ENCODE measurements around the gene ABCC2. TPM values are rescaled to one million over a fixed set of nuclear protein-coding genes. Genes with fewer than 3 reads are reported as not detected.
A peak's percentile ranks its signal among the peaks of the same experiment; 100 is the strongest.

Gene ABCC2
- total RNA-seq, 1 experiment from 2014 or later: 1.3 TPM

DNA sequence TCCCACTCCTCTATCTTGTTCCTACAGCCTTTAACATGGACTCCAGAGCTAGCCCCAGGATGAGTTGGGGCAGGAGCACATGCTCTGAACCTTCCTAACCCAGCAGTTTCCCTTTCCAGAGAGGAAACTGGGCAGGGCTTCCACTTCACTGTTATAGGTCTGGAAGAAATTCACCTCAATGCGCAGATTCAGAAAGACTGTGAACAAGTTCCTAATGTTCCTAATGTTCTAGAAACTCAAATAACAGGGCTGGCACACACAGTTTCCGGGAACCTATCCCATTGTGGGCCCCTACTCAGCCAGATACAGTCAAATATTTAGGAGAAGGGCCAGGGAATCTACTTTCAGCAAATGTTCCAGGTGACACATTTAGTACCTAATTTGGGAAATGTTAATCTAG lies 29.7 kb downstream of the ABCC2 start:
- no peak for TF ChIP-seq EZH2 (IDR thresholded peaks at IDR 0.05; ENCODE audit: borderline replicate concordance, low read depth, low read length, poor library complexity, severe bottlenecking)
- TF ChIP-seq CTCF (conservative IDR thresholded peaks at IDR 0.05; ENCODE audit: low read depth, low read length): no peak
- peaks cover 8% of the 10 kb centered on the region for H3K4me1 ChIP-seq (ENCODE audit: insufficient read depth, low read length, poor library complexity, severe bottlenecking)
- no peaks in the 10 kb centered on the region for H3K36me3 ChIP-seq (ENCODE audit: insufficient read depth, low read length, poor library complexity, severe bottlenecking)
- DNase-seq (ENCODE audit: low spot score): no peak
- no peaks in the 10 kb centered on the region for H3K27me3 ChIP-seq (replicated peaks; ENCODE audit: insufficient read depth, low read depth, low read length, poor library complexity)
- no peak overlapping the region for H3K4me3 ChIP-seq (ENCODE audit: low read depth, low read length, poor library complexity, severe bottlenecking)
- ChIA-PET POLR2A (ENCODE audit: low non-redundant PET) (no interaction called here), CTCF (no interaction called here)
- no TSS peak for BruUV-seq (replicated peaks)
- H3K9me3 ChIP-seq (ENCODE audit: low read depth, low read length, poor library complexity, severe bottlenecking): no peaks in the 10 kb centered on the region
- intact Hi-C loops (cut with micrococcal nuclease; ENCODE audit: unreplicated experiment): no loop called here
- H3K27ac ChIP-seq (ENCODE audit: low read depth, low read length, poor library complexity, severe bottlenecking): no peak overlapping the region

GRCh38 chr10:99814143-99814542 lies 31.7 kb downstream of the ABCC2 start:
- BruUV-seq (replicated peaks): no TSS peak
- no peak overlapping the region for H3K27ac ChIP-seq (ENCODE audit: low read depth, low read length, poor library complexity, severe bottlenecking)
- intact Hi-C loops (cut with micrococcal nuclease; ENCODE audit: unreplicated experiment): no loop called here
- no peaks in the 10 kb centered on the region for H3K36me3 ChIP-seq (ENCODE audit: insufficient read depth, low read length, poor library complexity, severe bottlenecking)
- H3K4me1 ChIP-seq (ENCODE audit: insufficient read depth, low read length, poor library complexity, severe bottlenecking): peaks cover 8% of the 10 kb centered on the region
- no peaks in the 10 kb centered on the region for H3K9me3 ChIP-seq (ENCODE audit: low read depth, low read length, poor library complexity, severe bottlenecking)
- CTCF ChIA-PET: no interaction called here
- no peaks in the 10 kb centered on the region for H3K27me3 ChIP-seq (replicated peaks; ENCODE audit: insufficient read depth, low read depth, low read length, poor library complexity)
- TF ChIP-seq EZH2 (IDR thresholded peaks at IDR 0.05; ENCODE audit: borderline replicate concordance, low read depth, low read length, poor library complexity, severe bottlenecking) (no peak), CTCF (conservative IDR thresholded peaks at IDR 0.05; ENCODE audit: low read depth, low read length) (no peak)
- H3K4me3 ChIP-seq (ENCODE audit: low read depth, low read length, poor library complexity, severe bottlenecking): no peak overlapping the region
- POLR2A ChIA-PET (ENCODE audit: low non-redundant PET): no interaction called here
- no peak for DNase-seq (ENCODE audit: low spot score)

DNA sequence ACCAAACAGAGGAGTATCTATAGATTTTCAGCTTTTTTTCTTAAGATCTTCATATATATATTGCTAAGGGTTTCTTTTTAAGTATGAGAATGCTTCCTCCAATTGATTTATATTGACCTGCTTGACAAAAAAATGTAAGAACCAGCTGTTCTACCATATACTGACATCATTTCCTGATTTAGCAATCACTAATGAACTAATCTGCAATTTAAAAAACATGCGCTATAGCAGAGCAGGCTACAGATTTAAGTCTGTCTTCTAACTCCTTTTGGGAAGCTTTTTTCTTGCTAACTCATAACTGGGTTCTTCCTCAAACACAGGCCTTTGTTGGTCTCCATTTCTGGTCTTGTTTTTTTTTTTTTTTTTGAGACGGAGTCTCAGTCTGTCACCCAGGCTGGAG lies 33.2 kb downstream of the ABCC2 start:
- POLR2A ChIA-PET (ENCODE audit: low non-redundant PET): no interaction called here
- CTCF ChIA-PET: no interaction called here
- TF ChIP-seq EZH2 (IDR thresholded peaks at IDR 0.05; ENCODE audit: borderline replicate concordance, low read depth, low read length, poor library complexity, severe bottlenecking) (no peak), CTCF (conservative IDR thresholded peaks at IDR 0.05; ENCODE audit: low read depth, low read length) (no peak)
- DNase-seq (ENCODE audit: low spot score): peak; percentile 75
- H3K4me3 ChIP-seq (ENCODE audit: low read depth, low read length, poor library complexity, severe bottlenecking): no peak overlapping the region
- no peaks in the 10 kb centered on the region for H3K27me3 ChIP-seq (replicated peaks; ENCODE audit: insufficient read depth, low read depth, low read length, poor library complexity)
- BruUV-seq (replicated peaks): no TSS peak
- H3K36me3 ChIP-seq (ENCODE audit: insufficient read depth, low read length, poor library complexity, severe bottlenecking): no peaks in the 10 kb centered on the region
- peaks cover 8% of the 10 kb centered on the region for H3K4me1 ChIP-seq (ENCODE audit: insufficient read depth, low read length, poor library complexity, severe bottlenecking)
- peak overlapping the region; percentile 78 for H3K27ac ChIP-seq (ENCODE audit: low read depth, low read length, poor library complexity, severe bottlenecking)
- H3K9me3 ChIP-seq (ENCODE audit: low read depth, low read length, poor library complexity, severe bottlenecking): no peaks in the 10 kb centered on the region
- intact Hi-C loops (cut with micrococcal nuclease; ENCODE audit: unreplicated experiment): no loop called here

Measured in A673 (cell line).